Endothelial cell of umbilical vein (primary cell): ENCODE results near the gene SNHG17. TPM values are rescaled to one million over a fixed set of nuclear protein-coding genes. Genes with fewer than 3 reads are reported as not detected.

Experiments
- BruUV-seq: library from RNA; stranded (reverse); fragments of 400-500 nt; replicated peaks from 2 replicates; lab custom pipeline; 2021; lab: Mats Ljungman, UMichigan
- CTCF ChIA-PET: fragments of 300-600, 350-600 bp; sonication (Branson Sonifier 250); formaldehyde crosslinking; loops from one replicate; lab custom pipeline; 2021; ENCODE audit warnings: antibody characterized with exemption, inconsistent platforms; lab: Charles Lee
- POLR2A ChIA-PET: fragments of 300-600, 350-600 bp; sonication (Branson Sonifier 250); formaldehyde crosslinking; loops from one replicate; lab custom pipeline; 2021; ENCODE audit warnings: antibody characterized with exemption, inconsistent platforms; lab: Charles Lee
- DNase-seq: peaks from one replicate; pipeline ENCODE4 v3.0.0-alpha.2; 2011; ENCODE audit warnings: low read depth, low spot score
- FAIRE-seq: peaks from 2 replicates; lab custom pipeline; 2011; peaks lifted over from hg19 to GRCh38; lab: Jason Lieb, UNC
- H2AFZ ChIP-seq: 2 replicates; pipeline ENCODE4 v1.6.0; 2012; ENCODE audit warnings: low read depth, low read length, control low read depth, inconsistent platforms
- H3K27ac ChIP-seq: 2 replicates; pipeline ENCODE4 v1.5.1; 2011; ENCODE audit warnings: low read depth, mild to moderate bottlenecking, control low read depth, low read length, moderate library complexity; ENCODE audit not compliant: insufficient read depth
- H3K27me3 ChIP-seq, 2 experiments: 2 replicates each; pipeline versions ENCODE4 v1.6.0 to v1.6.1; 2011; ENCODE audit warnings: low read length in 2 of 2, mixed read lengths in 1 of 2; ENCODE audit not compliant: control insufficient read depth in 2 of 2, insufficient read depth in 2 of 2
- H3K36me3 ChIP-seq, 2 experiments: 2 replicates in 1 of 2; 3 replicates in 1 of 2; pipeline ENCODE4 v1.5.1; 2011; ENCODE audit warnings: low read length in 2 of 2, mild to moderate bottlenecking in 1 of 2, moderate library complexity in 1 of 2; ENCODE audit not compliant: control insufficient read depth in 2 of 2, insufficient read depth in 2 of 2; ENCODE audit errors: extremely low read depth in 1 of 2
- H3K4me1 ChIP-seq: 3 replicates; pipeline ENCODE4 v1.5.1; 2011; ENCODE audit warnings: mild to moderate bottlenecking, low read length; ENCODE audit not compliant: control insufficient read depth, insufficient read depth; ENCODE audit errors: extremely low read depth
- H3K4me2 ChIP-seq: 2 replicates; pipeline ENCODE4 v1.6.1; 2011; ENCODE audit warnings: low read length, control low read depth, mixed read lengths; ENCODE audit not compliant: insufficient read depth
- H3K4me3 ChIP-seq, 3 experiments: fragments of 200-600 bp in 1 of 3; sonication (generic), shearing (Covaris generic) in 1 of 3; replicated peaks in 1 of 3; 2 replicates each; pipeline ENCODE4 v1.5.1; 2011 to 2016; ENCODE audit warnings: control low read depth in 3 of 3, low read length in 3 of 3, mild to moderate bottlenecking in 2 of 3, inconsistent platforms in 1 of 3, low read depth in 1 of 3, moderate library complexity in 1 of 3; ENCODE audit not compliant: insufficient read depth in 1 of 3
- H3K79me2 ChIP-seq: 2 replicates; pipeline ENCODE4 v1.6.0; 2012; ENCODE audit warnings: low read length, inconsistent platforms; ENCODE audit not compliant: control insufficient read depth, insufficient read depth
- H3K9ac ChIP-seq: replicated peaks from 2 replicates; pipeline ENCODE3; 2011; ENCODE audit warnings: low read length, control low read depth; ENCODE audit not compliant: insufficient read depth; ENCODE audit errors: extremely low read depth
- H3K9me1 ChIP-seq: replicated peaks from 3 replicates; pipeline ENCODE4 v1.6.0; 2011; ENCODE audit warnings: mild to moderate bottlenecking, low read length; ENCODE audit not compliant: control insufficient read depth, insufficient read depth; ENCODE audit errors: extremely low read depth
- H3K9me3 ChIP-seq: replicated peaks from 2 replicates; pipeline ENCODE4 v1.5.1; 2012; ENCODE audit warnings: low read length, inconsistent platforms; ENCODE audit not compliant: control insufficient read depth, insufficient read depth
- H4K20me1 ChIP-seq: replicated peaks from 2 replicates; pipeline ENCODE3; 2011; ENCODE audit warnings: mild to moderate bottlenecking, low read length; ENCODE audit not compliant: control insufficient read depth, insufficient read depth; ENCODE audit errors: extremely low read depth
- CTCF ChIP-seq, 2 donors: IDR thresholded peaks; 1 replicate in 1 of 2; 2 replicates in 1 of 2; pipeline ENCODE4 v1.5.1; 2011; ENCODE audit warnings: low read length in 2 of 2, mild to moderate bottlenecking in 2 of 2, moderate library complexity in 2 of 2, control low read depth in 1 of 2, inconsistent platforms in 1 of 2, low read depth in 1 of 2; ENCODE audit not compliant: insufficient read depth in 1 of 2; ENCODE audit errors: extremely low read depth in 1 of 2
- EZH2 ChIP-seq: IDR thresholded peaks from 2 replicates; pipeline ENCODE4 v1.6.1; 2012; ENCODE audit warnings: borderline replicate concordance, low read depth, mild to moderate bottlenecking, moderate library complexity, low read length, inconsistent platforms; ENCODE audit not compliant: severe bottlenecking
- FOS ChIP-seq: IDR thresholded peaks from 2 replicates; pipeline ENCODE4 v1.6.1; 2011; ENCODE audit warnings: mild to moderate bottlenecking, low read length, moderate library complexity, borderline replicate concordance; ENCODE audit not compliant: insufficient read depth
- GATA2 ChIP-seq: IDR thresholded peaks from 2 replicates; pipeline ENCODE4 v1.7.0; 2011; ENCODE audit warnings: low read depth, mild to moderate bottlenecking, moderate library complexity, mixed read lengths, low read length; ENCODE audit not compliant: insufficient read length, insufficient read depth
- JUN ChIP-seq: IDR thresholded peaks from 2 replicates; pipeline ENCODE4 v1.6.1; 2011; ENCODE audit warnings: borderline replicate concordance, low read depth; ENCODE audit not compliant: insufficient read length, insufficient read depth
- MAX ChIP-seq: IDR thresholded peaks from 2 replicates; pipeline ENCODE4 v1.6.1; 2011; ENCODE audit not compliant: insufficient read depth, insufficient read length
- MYC ChIP-seq: IDR thresholded peaks from one replicate; pipeline ENCODE4 v1.6.1; 2011; ENCODE audit warnings: mild to moderate bottlenecking, low read depth, low read length
- POLR2A ChIP-seq: IDR thresholded peaks from 2 replicates; pipeline ENCODE4 v1.6.1; 2012; ENCODE audit warnings: low read depth, mild to moderate bottlenecking, control low read depth, low read length
- POLR2AphosphoS5 ChIP-seq: IDR thresholded peaks from 2 replicates; pipeline ENCODE4 v1.6.1; 2012; ENCODE audit warnings: low read depth, mild to moderate bottlenecking, control low read depth, low read length, moderate library complexity; ENCODE audit not compliant: insufficient read depth
- dilution Hi-C: fragments of 300-500 bp; cut with MboI; formaldehyde crosslinking; loops from one replicate; pipeline ENCODE4 v1.15.0; 2019; ENCODE audit warnings: low sequenced_read_pairs; ENCODE audit not compliant: extremely low pct_ligation_motif_present
- intact Hi-C: fragments of 100-400 bp; cut with micrococcal nuclease; formaldehyde crosslinking; loops from one replicate; pipeline ENCODE4 v1.10.0; 2022
- polyA plus RNA-seq, 4 experiments: library from polyadenylated mRNA; depleted of rRNA in 3 of 4; stranded (reverse) in 3 of 4; unstranded in 1 of 4; fragments of >200 nt; gene quantifications; 2 replicates each; pipeline versions ENCODE4 v1.2.1 to v1.2.3, GENCODE V29; 2011 to 2012; ENCODE audit warnings: missing spikeins in 1 of 4
- total RNA-seq: library from RNA; stranded (reverse); gene quantifications from 2 replicates; pipeline ENCODE4 v1.2.3, GENCODE V29; 2021

The SNHG17 gene
- total and polyA plus RNA-seq, 2 donors (not counting 3 experiments of a cell fraction or from before 2014, with no cell fraction given), result 39.4 to 94.0 TPM

- H3K27ac ChIP-seq, result no peak overlapping the region
- no peak for FAIRE-seq
- CTCF ChIA-PET, result interaction anchor here (2.0 kb wide), 1 partner anchor 68 kb away, joined by 51 read pairs; no protein-coding TSS in a partner anchor
- intact Hi-C loops, result loop anchor here (5.0 kb wide), 1 partner anchor 350 kb away; no protein-coding TSS in a partner anchor
- H3K9me1 ChIP-seq, result no peaks in the 10 kb centered on the region
- no peaks in the 10 kb centered on the region for H3K4me1 ChIP-seq
- dilution Hi-C loops, result no loop called here
- no peak overlapping the region for H2AFZ ChIP-seq
- BruUV-seq, result no TSS peak
- DNase-seq, result no peak
- no peaks in the 10 kb centered on the region for H3K9me3 ChIP-seq
- no peaks in the 10 kb centered on the region for H4K20me1 ChIP-seq
- H3K27me3 ChIP-seq, result no peaks in the 10 kb centered on the region
- no peak overlapping the region for H3K4me2 ChIP-seq
- H3K36me3 ChIP-seq, result no peaks in the 10 kb centered on the region
- H3K4me3 ChIP-seq, result no peak overlapping the region
- H3K9ac ChIP-seq, result no peak overlapping the region
- POLR2A ChIA-PET, result no interaction called here
- TF ChIP-seq POLR2A, result no peak
- TF ChIP-seq POLR2AphosphoS5, result no peak
- no peak for TF ChIP-seq FOS
- TF ChIP-seq MAX, result no peak
- no peak for TF ChIP-seq EZH2
- TF ChIP-seq GATA2, result no peak
- no peak for TF ChIP-seq JUN
- TF ChIP-seq MYC, result no peak
- no peaks in the 10 kb centered on the region for H3K79me2 ChIP-seq
Observed at GRCh38 chr20:38407321-38407720, 27.8 kb downstream of the SNHG17 start.

DNA sequence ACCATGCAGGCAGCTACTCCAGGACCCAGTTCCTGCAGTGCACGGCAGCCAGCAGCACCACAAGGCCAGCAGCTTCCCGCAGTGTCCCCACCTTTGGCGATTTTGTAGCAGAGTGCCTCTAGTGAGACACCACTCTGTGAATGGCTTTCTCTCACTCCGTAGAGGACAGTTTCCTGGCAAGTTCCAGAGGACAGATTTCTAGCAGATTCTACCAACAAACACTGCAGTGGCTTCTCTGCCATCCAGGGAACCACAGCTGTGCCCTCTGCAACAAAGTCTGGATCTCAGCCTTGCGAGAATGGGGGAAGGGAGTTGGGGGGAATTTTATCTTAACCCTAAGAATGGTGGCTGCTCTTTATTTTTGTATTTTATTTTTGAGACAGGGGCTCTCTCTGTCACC lies 28.7 kb downstream of the SNHG17 start:
- H2AFZ ChIP-seq, result no peak overlapping the region
- H4K20me1 ChIP-seq, result no peaks in the 10 kb centered on the region
- H3K36me3 ChIP-seq, result no peaks in the 10 kb centered on the region
- no peaks in the 10 kb centered on the region for H3K4me1 ChIP-seq
- ChIA-PET POLR2A (no interaction called here), CTCF (no interaction called here)
- FAIRE-seq (no peak), DNase-seq (no peak)
- dilution Hi-C loops, result no loop called here
- H3K9me1 ChIP-seq, result no peaks in the 10 kb centered on the region
- H3K4me2 ChIP-seq, result no peak overlapping the region
- no peaks in the 10 kb centered on the region for H3K9me3 ChIP-seq
- no TSS peak for BruUV-seq
- intact Hi-C loops, result loop anchor here (5.0 kb wide), 1 partner anchor 349 kb away; no protein-coding TSS in a partner anchor
- no peak overlapping the region for H3K9ac ChIP-seq
- no peak overlapping the region for H3K4me3 ChIP-seq
- no peaks in the 10 kb centered on the region for H3K27me3 ChIP-seq
- H3K79me2 ChIP-seq, result no peaks in the 10 kb centered on the region
- TF ChIP-seq EZH2 (no peak), POLR2A (no peak), JUN (no peak), FOS (no peak), POLR2AphosphoS5 (no peak), CTCF (IDR thresholded peaks at IDR 0.05; ENCODE audit: extremely low read depth in 1 of 2, insufficient read depth in 1 of 2, low read depth in 1 of 2, low read length in 2 of 2) (no peak), GATA2 (no peak), MAX (no peak), MYC (no peak)
- H3K27ac ChIP-seq, result no peak overlapping the region
